OCI-LY3 (cell line): ENCODE measurements around the gene ALDOB.

Experiments
- CTCF ChIP-seq: fragments of 200-600, 300-600 bp; sonication (generic); IDR thresholded peaks from 2 replicates; pipeline ENCODE4 v1.5.1; 2014; ENCODE audit warnings: antibody characterized with exemption, low read length, low read depth
- EZH2phosphoT487 ChIP-seq: fragments of 200-600 bp; shearing (Covaris generic); IDR thresholded peaks from 2 replicates; pipeline ENCODE4 v1.6.1; 2018; ENCODE audit warnings: antibody characterized with exemption, mixed run types, low read depth

GRCh38 chr9:101477214-101477613 is 41.6 kb upstream of the ALDOB start:
- TF ChIP-seq CTCF (no peak), EZH2phosphoT487 (no peak)
